BJ (cell line): Measurements from ENCODE around the gene KPNA2. TPM values are rescaled to one million over a fixed set of nuclear protein-coding genes. Genes with fewer than 3 reads are reported as not detected.

ENCODE experiments used
- CTCF ChIA-PET: fragments of 350-600 bp; formaldehyde crosslinking; extraction: SDS; loops from one replicate; lab custom pipeline; 2021; ENCODE audit warnings: antibody characterized with exemption, inconsistent platforms; lab: Yijun Ruan, JAX
- POLR2A ChIA-PET: fragments of 300-600 bp; sonication (Branson Sonifier 250); formaldehyde crosslinking; extraction: SDS; loops from one replicate; lab custom pipeline; 2021; ENCODE audit warnings: antibody characterized with exemption; lab: Charles Lee
- DNase-seq: peaks from one replicate; pipeline ENCODE4 v3.0.0-alpha.2; 2011; ENCODE audit warnings: low read depth
- H3K27me3 ChIP-seq: 2 replicates; pipeline ENCODE4 v1.6.0; 2011; ENCODE audit warnings: low read length; ENCODE audit not compliant: control insufficient read depth, insufficient read depth
- H3K36me3 ChIP-seq: 2 replicates; pipeline ENCODE4 v1.5.1; 2011; ENCODE audit warnings: low read length; ENCODE audit not compliant: control insufficient read depth, insufficient read depth
- H3K4me3 ChIP-seq: 2 replicates; pipeline ENCODE4 v1.5.1; 2011; ENCODE audit warnings: low read depth, mild to moderate bottlenecking, control low read depth, low read length
- CTCF ChIP-seq: IDR thresholded peaks from 2 replicates; pipeline ENCODE4 v1.5.1; 2011; ENCODE audit warnings: low read depth, mild to moderate bottlenecking, control low read depth, inconsistent platforms, low read length, moderate library complexity; ENCODE audit not compliant: insufficient read depth
- polyA minus RNA-seq: library from RNA; depleted of rRNA, polyadenylated mRNA; stranded (reverse); fragments of >200 nt; gene quantifications from 2 replicates; pipeline ENCODE4 v1.2.3, GENCODE V29; 2011; rRNA and poly(A)+ RNA removed
- polyA plus RNA-seq: library from polyadenylated mRNA; depleted of rRNA; stranded (reverse); fragments of >200 nt; gene quantifications from 2 replicates; pipeline ENCODE4 v1.2.3, GENCODE V29; 2011; rRNA removed

Gene KPNA2
- polyA plus RNA-seq (165 and 212 TPM in 2 replicates), polyA minus RNA-seq (178 and 220 TPM in 2 replicates)

GRCh38 chr17:68035523-68036303 lies at the start of gene KPNA2:
Gene KPNA2, plus strand, starts transcription at chr17:68035735. Its CDS starts 1,398 bp downstream, at chr17:68037133.
- Histone ChIP-seq H3K27me3 (no peaks in the 10 kb centered on the region), H3K36me3 (no peaks in the 10 kb centered on the region; the same call in 1 of the 2 replicates), H3K4me3 (peak within 1 kb of the TSS; percentile 92)
- POLR2A ChIA-PET, result no interaction called here
- CTCF ChIA-PET, result interaction anchor here (0.7 to 1.4 kb wide), 2 partner anchors 11 to 21 kb away, joined by 3 to 4 read pairs; no protein-coding TSS in a partner anchor
- TF ChIP-seq CTCF, result no peak
- DNase-seq, result peak; percentile 93

- ChIA-PET POLR2A (no interaction called here), CTCF (no interaction called here)
- no peak for DNase-seq
- Histone ChIP-seq H3K4me3 (no peak overlapping the region), H3K36me3 (peaks cover 2% of the 10 kb centered on the region; the same call in 1 of the 2 replicates), H3K27me3 (no peaks in the 10 kb centered on the region)
- TF ChIP-seq CTCF, result no peak
These were observed 44.6 kb upstream of the KPNA2 start for GRCh38 chr17:67990909-67991308.

- CTCF ChIA-PET, result no interaction called here
- peaks cover 2% of the 10 kb centered on the region; the same call in 1 of the 2 replicates for H3K36me3 ChIP-seq
- POLR2A ChIA-PET, result no interaction called here
- TF ChIP-seq CTCF, result no peak
- DNase-seq, result no peak
- H3K27me3 ChIP-seq, result no peaks in the 10 kb centered on the region
- H3K4me3 ChIP-seq, result peak overlapping the region; percentile 70
These were observed 42.9 kb upstream of the KPNA2 start for GRCh38 chr17:67992548-67993152.

- ChIA-PET CTCF (interaction anchor here (1.2 kb wide), 1 partner anchor 95 kb away, joined by 3 read pairs; no protein-coding TSS in a partner anchor), POLR2A (interaction anchor here (0.6 kb wide), 1 partner anchor 13 kb away, joined by 3 read pairs; no protein-coding TSS in a partner anchor)
- H3K36me3 ChIP-seq, result peaks cover 2% of the 10 kb centered on the region; the same call in 1 of the 2 replicates
- TF ChIP-seq CTCF, result peak; percentile 19
- peak overlapping the region; percentile 92 for H3K4me3 ChIP-seq
- H3K27me3 ChIP-seq, result no peaks in the 10 kb centered on the region
- DNase-seq, result peak; percentile 18
These were observed 42.2 kb upstream of the KPNA2 start for GRCh38 chr17:67993153-67993997.
